GM18870 (cell line): ENCODE data around the gene GRB7.
"Not testable (repeated sequence)": the region's sequence is repeated elsewhere in the genome, so short reads cannot be mapped to it uniquely, and the experiment has no call there.

ENCODE experiments used
- ATAC-seq: cut with Tn5 transposase; IDR thresholded peaks from one replicate; pipeline ENCODE4 v1.9.1; 2021; ENCODE audit warnings: moderate library complexity; ENCODE audit not compliant: unreplicated experiment

The GRB7 gene

DNA sequence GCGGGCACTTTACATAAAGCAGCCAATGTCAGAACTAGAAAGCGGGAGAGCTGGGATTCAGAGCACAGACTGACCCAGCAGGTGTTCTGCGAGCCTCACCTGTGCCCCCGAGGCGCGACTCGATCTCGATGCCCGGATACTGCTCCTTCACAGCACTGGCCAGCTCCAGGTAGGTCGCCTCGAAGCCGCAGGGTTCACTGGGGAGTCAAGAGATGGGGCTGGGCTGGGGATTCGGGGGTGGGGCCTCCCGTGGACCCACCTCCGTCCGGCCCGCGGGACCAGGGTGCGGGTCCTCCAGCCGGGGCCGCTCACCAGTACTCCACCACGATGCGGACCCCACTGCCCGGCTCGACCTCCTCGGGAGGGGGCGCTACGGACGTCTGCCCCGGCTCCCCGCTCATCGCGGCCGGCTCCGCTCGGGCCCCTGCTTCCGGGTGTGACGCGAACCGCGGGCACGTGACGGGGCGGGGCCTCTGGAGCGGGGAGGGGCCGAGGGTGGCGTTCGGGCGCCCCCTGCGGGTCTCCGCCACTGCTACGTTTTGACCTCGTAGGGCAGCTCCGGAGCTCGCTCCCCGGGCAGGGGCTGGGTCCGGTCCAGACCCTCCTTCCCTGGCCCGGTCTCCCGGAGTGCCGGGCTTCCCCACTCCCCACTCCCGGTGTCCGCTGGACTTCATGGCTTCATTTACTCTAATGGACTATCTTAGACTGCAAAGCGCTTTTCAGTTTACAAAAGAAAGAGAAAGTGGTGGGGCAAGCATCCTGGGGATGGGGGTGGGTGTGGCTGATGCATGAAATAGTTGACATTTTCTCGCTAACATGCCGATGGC lies 7.4 kb upstream of the GRB7 start, which contains the start of gene MIEN1:
TSS of gene MIEN1 (minus strand) at position 438 of the 827 bp plus-strand sequence. CDS start at position 401, 37 bp downstream.
- no peak for ATAC-seq

DNA sequence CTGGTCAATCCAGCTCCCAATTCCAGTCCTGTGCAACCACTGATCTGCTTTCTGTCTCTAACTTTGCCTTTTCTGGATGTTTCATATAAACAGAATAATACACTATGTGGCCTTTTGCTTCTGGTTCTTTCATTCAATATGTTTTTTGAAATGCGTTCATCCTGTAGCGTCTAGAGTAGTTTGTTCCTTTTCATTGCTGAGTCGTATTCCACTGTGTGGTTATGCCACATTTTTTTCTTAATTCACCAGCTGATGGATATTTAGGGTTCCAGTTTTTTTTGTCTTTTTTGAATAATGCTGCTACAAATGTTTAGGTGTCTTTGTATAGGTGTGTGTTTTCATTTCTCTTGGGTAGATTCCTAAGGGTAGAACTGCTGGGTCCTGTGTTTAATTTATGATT lies 5.2 kb upstream of the GRB7 start:
- ATAC-seq: no peak

- ATAC-seq: no peak
These were observed 1.9 kb upstream of the GRB7 start for GRCh38 chr17:39735882-39736281.

DNA sequence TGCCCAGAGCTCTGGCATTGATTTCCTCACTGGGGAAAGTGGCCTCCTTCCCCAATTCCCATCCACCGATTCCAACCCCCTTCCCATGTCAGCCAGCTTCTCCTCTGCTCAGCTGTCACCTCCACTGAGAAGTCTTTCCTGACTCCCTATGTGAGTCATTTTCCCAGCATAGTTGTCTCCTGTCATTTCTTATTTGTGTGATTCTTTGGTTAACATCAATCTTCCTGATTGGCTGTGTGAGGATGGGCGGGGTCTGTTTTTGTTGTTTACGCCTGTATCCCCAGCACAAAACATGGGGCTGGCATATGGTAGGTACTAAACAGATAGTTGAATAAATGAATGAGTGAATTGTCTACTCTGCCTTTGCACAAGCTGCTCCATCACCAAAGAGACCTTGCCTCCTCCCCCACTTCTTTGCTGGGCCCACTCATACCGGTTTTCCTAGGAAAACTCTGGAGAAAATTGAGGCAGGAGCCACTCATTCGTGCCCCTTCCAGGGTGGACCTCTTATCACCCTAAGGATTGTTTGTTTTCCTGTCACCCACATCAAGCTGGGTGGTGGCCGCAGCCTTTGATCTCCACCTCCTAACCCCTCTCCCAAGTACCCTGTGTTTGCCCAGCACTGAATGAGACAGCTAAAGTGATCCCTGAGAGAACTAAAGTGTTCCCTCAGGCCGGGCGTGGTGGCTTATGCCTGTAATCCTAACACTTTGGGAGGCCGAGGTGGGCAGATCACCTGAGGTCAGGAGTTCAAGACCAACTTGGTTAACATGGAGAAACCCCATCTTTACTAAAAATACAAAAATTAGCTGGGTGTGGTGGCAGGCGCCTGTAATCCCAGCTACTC lies 1.2 kb upstream of the GRB7 start:
- ATAC-seq: no peak

GRCh38 chr17:39737206-39737759 lies 455 bp upstream of the GRB7 start:
- no peak for ATAC-seq

DNA sequence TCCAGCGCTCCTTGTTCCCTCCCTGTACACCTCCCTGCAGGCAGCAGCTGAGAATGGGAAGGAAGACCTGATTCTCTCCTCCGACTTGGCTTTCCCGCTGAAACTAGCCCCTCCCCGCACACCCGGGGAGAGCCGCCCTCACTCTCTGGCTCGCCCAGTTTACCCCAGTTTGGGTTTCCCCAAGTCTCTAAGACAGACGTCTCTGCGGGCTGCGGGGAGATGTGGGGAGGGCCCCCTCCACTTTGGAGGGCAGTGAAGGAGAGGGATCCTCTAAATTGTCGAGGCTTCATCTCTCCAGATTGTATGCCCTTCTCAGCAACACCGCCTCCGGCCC lies 797 bp downstream of the GRB7 start:
- ATAC-seq: no peak

DNA sequence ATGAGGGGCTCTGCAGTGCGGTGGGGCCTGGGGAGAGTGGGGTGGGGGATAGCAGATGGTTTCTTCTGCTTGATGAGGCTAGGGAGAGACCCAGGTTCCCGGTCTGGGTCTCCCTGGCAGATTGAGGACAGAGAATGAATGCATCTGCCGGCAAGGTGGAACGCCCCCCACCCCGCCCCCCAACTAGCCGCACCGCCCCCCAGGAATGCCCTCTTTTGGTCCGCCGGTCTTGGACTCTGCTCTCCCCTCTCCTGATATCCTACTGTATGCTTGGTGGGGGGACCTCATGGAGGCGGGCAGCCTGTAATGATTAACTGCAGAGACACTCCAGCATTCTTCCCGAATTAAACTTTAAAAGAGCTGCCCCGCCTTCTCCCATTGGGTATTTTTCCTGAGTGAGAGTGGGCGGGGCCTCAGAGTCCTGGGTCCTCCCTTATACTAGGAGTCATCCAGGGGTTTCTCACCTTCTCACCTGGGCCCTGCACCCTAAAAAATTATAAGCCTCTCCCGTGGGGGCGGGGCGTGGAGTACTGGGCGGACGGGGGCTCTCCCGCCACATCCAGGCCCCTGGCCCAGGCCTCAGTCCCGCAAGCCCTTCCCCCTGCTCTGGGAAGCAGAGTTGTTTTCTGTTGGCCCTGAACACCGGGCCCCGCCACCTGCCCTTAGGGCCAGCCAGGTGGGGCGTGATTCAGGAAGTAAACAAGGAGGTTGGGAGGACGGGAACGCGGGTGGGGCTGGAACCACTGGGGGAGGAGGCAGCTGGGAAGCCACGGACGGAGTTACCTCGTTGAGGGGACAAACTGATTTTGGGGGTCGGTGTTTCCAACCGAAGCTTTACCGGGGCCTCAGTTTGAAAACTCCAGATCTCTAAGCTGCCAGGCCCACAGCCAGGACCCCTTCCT lies 1.5 kb downstream of the GRB7 start:
- no peak for ATAC-seq

DNA sequence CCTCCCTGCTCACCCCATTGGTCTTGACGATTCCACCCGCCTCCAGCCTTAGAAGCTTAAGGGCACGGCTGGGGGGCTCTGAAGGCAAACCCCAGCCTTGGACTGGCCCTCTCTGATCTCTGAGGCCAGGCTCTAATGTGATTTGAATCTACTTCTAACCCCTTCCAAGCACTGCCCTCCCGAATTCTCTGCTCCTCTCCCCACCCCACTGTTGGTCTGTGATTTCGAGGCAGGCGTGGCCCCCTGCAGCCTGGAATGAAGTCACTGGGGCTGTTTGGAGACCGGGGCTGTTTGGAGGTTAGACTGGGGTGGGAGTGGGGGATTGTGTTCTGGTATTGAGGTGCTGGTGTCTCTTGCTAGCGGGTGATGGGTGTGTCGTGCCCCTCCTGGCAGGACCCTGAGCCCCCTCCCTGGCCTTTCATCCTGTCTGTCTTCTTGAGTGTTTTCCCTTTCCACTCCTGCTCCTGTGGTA lies 2.2 kb downstream of the GRB7 start:
- ATAC-seq: no peak

GRCh38 chr17:39740357-39741111 lies 2.8 kb downstream of the GRB7 start:
- no peak for ATAC-seq

- no peak for ATAC-seq
These were observed 4.6 kb downstream of the GRB7 start for GRCh38 chr17:39742126-39742855.

DNA sequence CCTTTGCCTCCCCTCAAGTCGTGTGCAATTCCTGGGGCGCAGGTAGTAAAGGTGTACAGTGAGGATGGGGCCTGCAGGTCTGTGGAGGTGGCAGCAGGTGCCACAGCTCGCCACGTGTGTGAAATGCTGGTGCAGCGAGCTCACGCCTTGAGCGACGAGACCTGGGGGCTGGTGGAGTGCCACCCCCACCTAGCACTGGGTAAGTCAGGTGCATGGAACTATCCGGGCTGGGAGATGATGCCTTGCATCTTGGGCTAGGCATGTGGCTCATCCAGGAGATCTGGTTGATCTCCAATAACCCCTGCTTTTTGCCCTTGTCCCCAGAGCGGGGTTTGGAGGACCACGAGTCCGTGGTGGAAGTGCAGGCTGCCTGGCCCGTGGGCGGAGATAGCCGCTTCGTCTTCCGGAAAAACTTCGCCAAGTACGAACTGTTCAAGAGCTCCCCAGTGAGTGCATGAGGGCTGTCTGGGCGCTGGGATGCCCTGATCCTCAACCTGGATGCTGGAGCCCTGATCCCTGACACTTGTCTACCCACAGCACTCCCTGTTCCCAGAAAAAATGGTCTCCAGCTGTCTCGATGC lies 5.2 kb downstream of the GRB7 start:
- no peak for ATAC-seq

DNA sequence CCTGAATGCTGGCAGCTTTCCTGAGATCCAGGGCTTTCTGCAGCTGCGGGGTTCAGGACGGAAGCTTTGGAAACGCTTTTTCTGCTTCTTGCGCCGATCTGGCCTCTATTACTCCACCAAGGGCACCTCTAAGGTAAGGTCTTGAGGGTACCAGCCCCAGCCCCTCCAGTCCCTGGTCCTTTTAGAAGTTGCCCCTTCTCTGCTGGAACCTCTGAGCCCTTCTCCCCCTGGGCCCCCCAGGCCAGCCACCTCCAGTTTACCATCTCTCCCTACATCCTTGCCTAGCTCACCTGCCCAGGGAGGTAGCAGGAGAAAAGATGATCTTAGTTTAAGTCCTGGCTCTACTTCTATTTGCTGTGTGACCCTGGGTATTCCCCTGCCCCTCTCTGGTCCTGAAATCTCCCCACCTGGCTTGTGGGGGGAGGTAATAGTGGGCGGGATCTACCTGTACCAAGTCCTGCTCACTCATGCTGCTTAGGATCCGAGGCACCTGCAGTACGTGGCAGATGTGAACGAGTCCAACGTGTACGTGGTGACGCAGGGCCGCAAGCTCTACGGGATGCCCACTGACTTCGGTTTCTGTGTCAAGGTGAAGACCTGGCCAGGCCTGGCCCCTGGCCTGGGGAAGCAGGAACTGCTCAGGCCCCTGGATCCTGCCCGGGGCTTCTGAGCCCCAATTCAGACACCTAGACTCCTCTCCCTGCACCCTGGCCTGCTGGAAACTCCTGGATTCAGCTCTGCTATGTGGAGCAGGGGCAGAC lies 6.5 kb downstream of the GRB7 start:
- no peak for ATAC-seq

DNA sequence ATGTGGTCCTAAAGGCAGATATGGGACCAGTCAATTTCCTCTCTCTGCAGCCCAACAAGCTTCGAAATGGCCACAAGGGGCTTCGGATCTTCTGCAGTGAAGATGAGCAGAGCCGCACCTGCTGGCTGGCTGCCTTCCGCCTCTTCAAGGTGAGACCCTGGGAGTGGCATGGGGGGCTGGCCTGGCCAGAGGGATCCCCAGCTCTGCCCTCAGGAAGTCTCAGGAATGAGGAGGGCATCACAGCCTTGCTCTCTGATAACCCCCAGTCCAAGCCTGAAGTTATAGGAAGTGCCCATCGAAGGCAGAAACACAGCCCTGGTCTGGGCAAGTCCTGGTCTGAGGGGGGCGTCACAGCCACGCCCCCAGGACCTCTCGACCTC lies 7.1 kb downstream of the GRB7 start:
- ATAC-seq: no peak

DNA sequence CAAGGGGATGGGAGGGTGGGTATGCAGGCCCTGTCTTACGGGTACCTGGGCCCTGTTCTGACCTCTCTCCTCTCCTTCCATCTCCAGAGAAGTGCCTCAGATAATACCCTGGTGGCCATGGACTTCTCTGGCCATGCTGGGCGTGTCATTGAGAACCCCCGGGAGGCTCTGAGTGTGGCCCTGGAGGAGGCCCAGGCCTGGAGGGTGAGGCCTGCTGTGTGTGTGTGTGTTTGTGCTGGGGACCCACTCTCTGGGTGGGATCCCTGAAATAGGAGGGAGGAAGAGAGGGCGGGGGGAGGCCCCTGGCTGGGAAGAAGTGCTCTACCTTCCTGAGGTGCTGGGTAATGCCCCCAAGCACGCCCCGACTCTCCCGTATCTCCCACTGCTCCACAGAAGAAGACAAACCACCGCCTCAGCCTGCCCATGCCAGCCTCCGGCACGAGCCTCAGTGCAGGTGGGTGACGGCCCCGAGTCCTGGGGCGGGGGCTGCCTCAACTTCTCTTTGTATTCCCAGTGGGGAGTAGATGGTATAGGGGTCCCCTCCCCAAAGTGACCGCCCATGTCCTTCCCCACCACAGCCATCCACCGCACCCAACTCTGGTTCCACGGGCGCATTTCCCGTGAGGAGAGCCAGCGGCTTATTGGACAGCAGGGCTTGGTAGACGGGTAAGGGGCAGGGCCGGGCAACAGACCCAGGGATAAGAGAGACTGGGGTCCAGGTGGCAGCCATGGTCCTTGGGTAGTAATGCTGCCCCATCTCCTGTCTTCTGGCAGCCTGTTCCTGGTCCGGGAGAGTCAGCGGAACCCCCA lies 7.8 kb downstream of the GRB7 start:
- no peak for ATAC-seq

GRCh38 chr17:39746145-39746461 lies 8.4 kb downstream of the GRB7 start:
- no peak for ATAC-seq

DNA sequence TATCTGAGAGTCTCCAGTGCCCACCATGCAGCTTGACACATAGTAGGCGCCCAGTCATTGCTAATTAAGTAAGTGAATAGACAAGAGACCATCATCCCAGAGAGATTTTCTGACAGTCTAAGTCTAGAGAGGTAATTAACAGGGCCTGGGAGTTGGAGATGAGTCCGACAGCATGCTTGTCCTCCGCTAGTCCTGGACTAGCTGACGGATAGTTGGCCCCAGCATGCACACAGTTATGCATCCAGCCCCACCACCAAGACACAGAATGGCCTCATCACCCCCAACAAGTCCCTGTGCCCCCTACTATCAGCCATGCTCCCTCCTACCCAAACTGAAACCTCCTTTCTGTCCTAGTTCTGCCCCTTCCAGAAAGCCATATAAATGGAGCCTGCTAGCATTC lies 10.0 kb downstream of the GRB7 start:
- ATAC-seq: no peak

DNA sequence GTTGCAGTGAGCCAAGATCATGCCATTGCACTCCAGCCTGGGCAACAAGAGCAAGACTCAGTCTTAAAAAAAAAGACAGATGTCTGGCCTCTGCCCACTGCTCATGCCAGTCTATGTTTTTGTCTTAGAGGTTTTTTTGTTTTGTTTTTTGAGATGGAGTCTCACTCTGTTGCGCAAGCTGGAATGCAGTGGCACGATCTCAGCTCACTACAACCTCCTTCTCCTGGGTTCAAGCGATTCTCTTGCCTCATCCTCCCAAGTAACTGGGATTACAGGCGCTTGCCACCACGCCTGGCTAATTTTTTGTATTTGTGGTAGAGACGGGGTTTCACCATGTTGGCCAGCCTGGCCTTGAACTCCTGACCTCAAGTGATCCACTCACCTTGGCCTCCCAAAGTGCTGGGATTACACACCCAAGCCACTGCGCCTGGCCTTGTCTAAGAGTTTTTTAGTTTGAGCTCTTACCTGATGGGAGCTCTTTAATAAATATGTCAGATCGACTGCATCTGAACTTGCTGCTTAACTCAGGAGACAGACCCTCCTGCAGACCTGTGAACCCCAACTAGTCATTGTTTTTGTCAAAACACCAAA lies 10.8 kb downstream of the GRB7 start:
- not testable (repeated sequence) for ATAC-seq
